Ovary (tissue), 3 donors: ENCODE results near the gene TAP1.

Experiments
- EP300 ChIP-seq: sonication (generic); formaldehyde crosslinking; IDR thresholded peaks from one replicate; pipeline ENCODE4 v1.6.1; 2017; ENCODE audit warnings: antibody characterized with exemption
- TF ChIP-seq, protein P1 (sequence below), 3 donors: fragments of 450-650 bp in 2 of 3; fragments of 200-600 bp in 1 of 3; IDR thresholded peaks; one replicate each; pipeline versions ENCODE4 v1.5.1 to v1.8.0; 2016 to 2022; ENCODE audit warnings: antibody characterized with exemption in 3 of 3, mild to moderate bottlenecking in 1 of 3
- donor health status: DM: no; HTN: no; CAD: no.

DNA sequence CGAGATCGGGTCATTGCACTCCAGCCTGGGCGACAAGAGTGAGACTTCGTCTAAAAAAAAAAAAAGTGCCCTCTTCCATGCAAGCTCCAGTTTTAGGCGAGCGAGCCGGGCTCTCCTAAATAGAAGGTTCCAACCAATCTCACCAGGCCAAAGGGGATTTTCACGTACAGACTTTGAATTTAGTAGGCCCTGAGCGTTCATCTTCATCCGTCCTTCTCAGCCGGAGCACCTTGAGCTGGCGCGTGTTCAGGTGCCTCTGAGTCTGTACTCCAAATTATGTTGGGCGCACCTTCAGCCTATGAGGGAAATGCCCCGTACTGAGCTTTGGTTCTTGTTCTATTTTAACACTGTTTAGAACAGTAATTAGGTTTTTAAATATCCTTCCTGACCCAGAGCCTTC is 14.1 kb downstream of the TAP1 start:
- TF ChIP-seq EP300, result no peak
- TF ChIP-seq, protein P1, sequence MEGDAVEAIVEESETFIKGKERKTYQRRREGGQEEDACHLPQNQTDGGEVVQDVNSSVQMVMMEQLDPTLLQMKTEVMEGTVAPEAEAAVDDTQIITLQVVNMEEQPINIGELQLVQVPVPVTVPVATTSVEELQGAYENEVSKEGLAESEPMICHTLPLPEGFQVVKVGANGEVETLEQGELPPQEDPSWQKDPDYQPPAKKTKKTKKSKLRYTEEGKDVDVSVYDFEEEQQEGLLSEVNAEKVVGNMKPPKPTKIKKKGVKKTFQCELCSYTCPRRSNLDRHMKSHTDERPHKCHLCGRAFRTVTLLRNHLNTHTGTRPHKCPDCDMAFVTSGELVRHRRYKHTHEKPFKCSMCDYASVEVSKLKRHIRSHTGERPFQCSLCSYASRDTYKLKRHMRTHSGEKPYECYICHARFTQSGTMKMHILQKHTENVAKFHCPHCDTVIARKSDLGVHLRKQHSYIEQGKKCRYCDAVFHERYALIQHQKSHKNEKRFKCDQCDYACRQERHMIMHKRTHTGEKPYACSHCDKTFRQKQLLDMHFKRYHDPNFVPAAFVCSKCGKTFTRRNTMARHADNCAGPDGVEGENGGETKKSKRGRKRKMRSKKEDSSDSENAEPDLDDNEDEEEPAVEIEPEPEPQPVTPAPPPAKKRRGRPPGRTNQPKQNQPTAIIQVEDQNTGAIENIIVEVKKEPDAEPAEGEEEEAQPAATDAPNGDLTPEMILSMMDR (IDR thresholded peaks at IDR 0.05), result no peak
